ENCODE data around the gene TXNRD1. TPM values are rescaled to one million over a fixed set of nuclear protein-coding genes. Genes with fewer than 3 reads are reported as not detected.

The TXNRD1 gene
- total RNA-seq, 1 donor from 2014 or later, result 74.7 TPM

DNA sequence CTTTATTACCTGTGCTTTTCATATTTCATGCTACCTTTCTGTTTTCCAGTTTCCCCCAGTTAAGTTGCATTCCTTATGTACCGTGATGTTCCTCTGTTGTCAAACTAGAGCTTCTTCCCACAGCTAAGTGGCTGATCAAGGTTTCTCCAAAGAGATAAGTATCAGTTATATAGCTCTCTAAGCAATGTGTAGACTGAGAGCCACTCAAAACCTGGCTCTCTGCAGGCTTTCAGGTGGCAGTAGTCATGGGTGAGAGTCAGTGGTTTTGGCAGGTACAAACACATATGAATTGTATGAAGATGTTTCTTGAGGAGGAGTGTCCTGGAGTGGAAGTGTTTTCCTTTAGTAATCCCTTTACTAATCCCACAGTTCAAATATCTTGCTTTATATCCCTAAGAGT is 28.4 kb downstream of the TXNRD1 start:
- Mint-ChIP-seq H3K4me3 (no peak overlapping the region), H3K27me3 (ENCODE audit: low read depth) (no peaks in the 10 kb centered on the region), H3K27ac (no peak overlapping the region), H3K4me1 (peaks cover 7% of the 10 kb centered on the region), H3K36me3 (no peaks in the 10 kb centered on the region), H3K9me3 (no peaks in the 10 kb centered on the region)
- DNase-seq (ENCODE audit: low spot score in 2 of 2, unreplicated experiment in 2 of 2), result no peak
- no peak for TF ChIP-seq CTCF (IDR thresholded peaks at IDR 0.05; ENCODE audit: unreplicated experiment)

DNA sequence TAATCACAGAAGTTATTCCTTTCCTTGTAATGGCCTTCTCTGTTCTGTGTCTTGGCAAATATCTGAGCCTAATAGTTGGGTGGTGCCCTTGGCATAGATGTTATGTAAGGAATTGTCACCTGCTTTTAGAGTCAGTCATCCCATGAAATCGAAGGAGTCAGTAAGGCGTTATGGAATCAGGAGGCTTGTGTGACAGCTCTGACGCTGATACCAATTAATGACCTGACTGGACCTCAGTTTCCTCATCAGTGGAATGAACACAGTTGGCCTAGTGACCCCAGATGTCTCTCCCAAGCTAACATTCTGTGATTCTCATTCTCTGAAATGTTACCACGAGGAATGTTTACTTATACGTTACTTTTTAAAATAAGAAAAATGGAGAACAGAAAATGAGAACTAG is 32.1 kb downstream of the TXNRD1 start:
- H3K27me3 Mint-ChIP-seq (ENCODE audit: low read depth), result no peaks in the 10 kb centered on the region
- no peak overlapping the region for H3K27ac Mint-ChIP-seq
- DNase-seq (ENCODE audit: low spot score in 2 of 2, unreplicated experiment in 2 of 2), result no peak
- H3K4me3 Mint-ChIP-seq, result no peak overlapping the region
- no peaks in the 10 kb centered on the region for H3K9me3 Mint-ChIP-seq
- H3K36me3 Mint-ChIP-seq, result no peaks in the 10 kb centered on the region
- H3K4me1 Mint-ChIP-seq, result peaks cover 4% of the 10 kb centered on the region
- no peak for TF ChIP-seq CTCF (IDR thresholded peaks at IDR 0.05; ENCODE audit: unreplicated experiment)

GRCh38 chr12:104248444-104248843 is 32.9 kb downstream of the TXNRD1 start:
- no peaks in the 10 kb centered on the region for H3K9me3 Mint-ChIP-seq
- no peak overlapping the region for H3K27ac Mint-ChIP-seq
- TF ChIP-seq CTCF (IDR thresholded peaks at IDR 0.05; ENCODE audit: unreplicated experiment), result no peak
- no peaks in the 10 kb centered on the region for H3K36me3 Mint-ChIP-seq
- DNase-seq (ENCODE audit: low spot score in 2 of 2, unreplicated experiment in 2 of 2), result no peak
- peaks cover 4% of the 10 kb centered on the region for H3K4me1 Mint-ChIP-seq
- H3K4me3 Mint-ChIP-seq, result no peak overlapping the region
- H3K27me3 Mint-ChIP-seq (ENCODE audit: low read depth), result no peaks in the 10 kb centered on the region

GRCh38 chr12:104249017-104249416 is 33.4 kb downstream of the TXNRD1 start:
- H3K27ac Mint-ChIP-seq, result peak overlapping the region; percentile 28
- H3K4me3 Mint-ChIP-seq, result no peak overlapping the region
- peaks cover under 1% of the 10 kb centered on the region for H3K4me1 Mint-ChIP-seq
- H3K27me3 Mint-ChIP-seq (ENCODE audit: low read depth), result no peaks in the 10 kb centered on the region
- DNase-seq (ENCODE audit: low spot score in 2 of 2, unreplicated experiment in 2 of 2), result no peak
- no peak for TF ChIP-seq CTCF (IDR thresholded peaks at IDR 0.05; ENCODE audit: unreplicated experiment)
- H3K9me3 Mint-ChIP-seq, result no peaks in the 10 kb centered on the region
- no peaks in the 10 kb centered on the region for H3K36me3 Mint-ChIP-seq

- no peak for TF ChIP-seq CTCF (IDR thresholded peaks at IDR 0.05; ENCODE audit: unreplicated experiment)
- no peaks in the 10 kb centered on the region for H3K36me3 Mint-ChIP-seq
- no peaks in the 10 kb centered on the region for H3K27me3 Mint-ChIP-seq (ENCODE audit: low read depth)
- H3K27ac Mint-ChIP-seq, result no peak overlapping the region
- no peaks in the 10 kb centered on the region for H3K9me3 Mint-ChIP-seq
- no peak overlapping the region for H3K4me3 Mint-ChIP-seq
- H3K4me1 Mint-ChIP-seq, result no peaks in the 10 kb centered on the region
- DNase-seq (ENCODE audit: low spot score in 2 of 2, unreplicated experiment in 2 of 2), result no peak
Observed at GRCh38 chr12:104249898-104250297, 34.3 kb downstream of the TXNRD1 start.
